Gastroesophageal sphincter (tissue), 4 donors: ENCODE results near the gene FNDC3B. TPM values are rescaled to one million over a fixed set of nuclear protein-coding genes. Genes with fewer than 3 reads are reported as not detected.

ENCODE experiments used
- ATAC-seq: fragments of 150-250 bp; one replicate; pipeline ENCODE4 v1.9.1; 2016; ENCODE audit warnings: mild to moderate bottlenecking, moderate library complexity
- H3K27ac ChIP-seq, 4 donors: fragments of 200-600 bp; sonication (generic) in 3 of 4; 1 replicate in 3 of 4; 2 replicates in 1 of 4; pipeline ENCODE4 v1.5.1; 2016 to 2019
- H3K27me3 ChIP-seq: fragments of 200-600 bp; sonication (generic); one replicate; pipeline ENCODE4 v1.5.1; 2019
- H3K36me3 ChIP-seq, 2 donors: fragments of 200-600 bp; sonication (generic); one replicate each; pipeline ENCODE4 v1.5.1; 2019; ENCODE audit warnings: control low read depth in 1 of 2
- H3K4me1 ChIP-seq, 3 donors: fragments of 200-600 bp; sonication (generic); 1 replicate in 2 of 3; 2 replicates in 1 of 3; pipeline ENCODE4 v1.5.1; 2016 to 2019; ENCODE audit warnings: control low read depth in 2 of 3
- H3K4me3 ChIP-seq, 2 donors: fragments of 200-600 bp; sonication (generic); one replicate each; pipeline ENCODE4 v1.5.1; 2019; ENCODE audit warnings: mild to moderate bottlenecking in 1 of 2, moderate library complexity in 1 of 2
- H3K9me3 ChIP-seq, 3 donors: fragments of 200-600 bp; sonication (generic); one replicate each; pipeline ENCODE4 v1.5.1; 2017 to 2019; ENCODE audit warnings: control low read depth in 2 of 3
- CTCF ChIP-seq, 4 experiments: fragments of 200-600 bp in 2 of 4; fragments of 450-650 bp in 2 of 4; sonication (generic) in 1 of 4; IDR thresholded peaks; one replicate each; pipeline ENCODE4 v1.5.1; 2017 to 2019; ENCODE audit warnings: antibody characterized with exemption in 4 of 4, mild to moderate bottlenecking in 2 of 4, moderate library complexity in 2 of 4
- EP300 ChIP-seq: sonication (generic); formaldehyde crosslinking; IDR thresholded peaks from one replicate; pipeline ENCODE4 v1.6.1; 2017; ENCODE audit warnings: antibody characterized with exemption, mild to moderate bottlenecking
- POLR2A ChIP-seq, 2 donors: fragments of 450-650 bp; IDR thresholded peaks; one replicate each; pipeline ENCODE4 v1.6.1; 2017; ENCODE audit warnings: antibody characterized with exemption in 2 of 2, mild to moderate bottlenecking in 2 of 2, moderate library complexity in 1 of 2
- POLR2AphosphoS5 ChIP-seq: sonication (generic); formaldehyde crosslinking; IDR thresholded peaks from one replicate; pipeline ENCODE4 v1.6.1; 2017; ENCODE audit warnings: antibody characterized with exemption
- WGBS, 2 donors: methylation state at CpG; one replicate each; pipeline ENCODE4 v1.1.5; 2018; ENCODE audit warnings: low coverage in 1 of 2; 5-methylcytosine and 5-hydroxymethylcytosine counted together
- total RNA-seq, 4 donors: library from RNA; depleted of rRNA; stranded (reverse); fragments of >200 nt; gene quantifications; one replicate each; pipeline ENCODE4 v1.1.0, GENCODE V29; 2016

The FNDC3B gene
- total RNA-seq, 4 donors from 2014 or later: 53.1 to 97.2 (median 70.8) TPM

- ATAC-seq: no peak
- Histone ChIP-seq H3K36me3 (peaks cover 0 to 84% of the 10 kb centered on the region in 2 donors), H3K9me3 (no peaks in the 10 kb centered on the region), H3K27ac (no peak overlapping the region), H3K4me3 (no peak overlapping the region), H3K4me1 (peaks cover 0 to 14% (median 0%) of the 10 kb centered on the region in 3 donors), H3K27me3 (no peaks in the 10 kb centered on the region)
- 75 to 85% methylated on average over 2 to 4 of the region's 4 CpGs for WGBS, 2 donors
- TF ChIP-seq CTCF (IDR thresholded peaks at IDR 0.05): no peak
- TF ChIP-seq EP300: no peak
- no peak for TF ChIP-seq POLR2A (IDR thresholded peaks at IDR 0.05)
- TF ChIP-seq POLR2AphosphoS5: no peak
Measured at GRCh38 chr3:172328282-172328681, 288.9 kb downstream of the FNDC3B start.

- no peak for ATAC-seq
- Histone ChIP-seq H3K4me1 (peaks cover 0 to 15% (median 0%) of the 10 kb centered on the region in 3 donors), H3K9me3 (no peaks in the 10 kb centered on the region), H3K27me3 (no peaks in the 10 kb centered on the region), H3K36me3 (peaks cover 0 to 90% of the 10 kb centered on the region in 2 donors), H3K27ac (no peak overlapping the region), H3K4me3 (no peak overlapping the region)
- TF ChIP-seq POLR2AphosphoS5 (no peak), EP300 (no peak), CTCF (IDR thresholded peaks at IDR 0.05) (no peak), POLR2A (IDR thresholded peaks at IDR 0.05) (no peak)
- WGBS, 2 donors: 100% methylated on average over 1 of the region's 2 CpGs; no CpG with 5 or more reads in 1 of the 2 donors
Measured at GRCh38 chr3:172329070-172329469, 289.7 kb downstream of the FNDC3B start.

- Histone ChIP-seq H3K4me3 (no peak overlapping the region), H3K4me1 (peaks cover 0 to 15% (median 0%) of the 10 kb centered on the region in 3 donors), H3K27ac (no peak overlapping the region), H3K27me3 (no peaks in the 10 kb centered on the region), H3K36me3 (peaks cover 0 to 90% of the 10 kb centered on the region in 2 donors), H3K9me3 (no peaks in the 10 kb centered on the region)
- TF ChIP-seq EP300: no peak
- no peak for TF ChIP-seq POLR2AphosphoS5
- no peak for TF ChIP-seq POLR2A (IDR thresholded peaks at IDR 0.05)
- no peak for TF ChIP-seq CTCF (IDR thresholded peaks at IDR 0.05)
- no peak for ATAC-seq
- WGBS, 2 donors: 87 to 90% methylated on average over 3 to 4 of the region's 4 CpGs
Measured at GRCh38 chr3:172330413-172330812, 291.0 kb downstream of the FNDC3B start.

GRCh38 chr3:172332256-172333041 is 293.1 kb downstream of the FNDC3B start:
- ATAC-seq: peak; percentile 77
- peak; percentile 86 to 91 (median 88) for TF ChIP-seq CTCF (IDR thresholded peaks at IDR 0.05)
- peak; percentile 18 for TF ChIP-seq POLR2AphosphoS5
- no peak for TF ChIP-seq EP300
- Histone ChIP-seq H3K9me3 (no peaks in the 10 kb centered on the region), H3K27me3 (no peaks in the 10 kb centered on the region), H3K36me3 (peaks cover 0 to 83% of the 10 kb centered on the region in 2 donors), H3K4me3 (no peak overlapping the region), H3K4me1 (peaks cover 0 to 15% (median 0%) of the 10 kb centered on the region in 3 donors), H3K27ac (peak overlapping the region in 3 of 4 donors; percentile 2 to 17 (median 9))
- 19 to 20% methylated on average over 2 of the region's 2 CpGs for WGBS, 2 donors

GRCh38 chr3:172333042-172333377 is 293.6 kb downstream of the FNDC3B start:
- TF ChIP-seq POLR2A (IDR thresholded peaks at IDR 0.05) (no peak), CTCF (IDR thresholded peaks at IDR 0.05) (no peak), EP300 (no peak), POLR2AphosphoS5 (no peak)
- no peaks in the 10 kb centered on the region for H3K27me3 ChIP-seq
- H3K9me3 ChIP-seq: no peaks in the 10 kb centered on the region
- H3K4me3 ChIP-seq: no peak overlapping the region
- H3K4me1 ChIP-seq: peaks cover 0 to 15% (median 0%) of the 10 kb centered on the region in 3 donors
- peaks cover 0 to 86% of the 10 kb centered on the region in 2 donors for H3K36me3 ChIP-seq
- peak overlapping the region in 1 of 4 donors; percentile 2 for H3K27ac ChIP-seq
- no peak for ATAC-seq
